ENCODE results near the gene C2CD4D.

- TF ChIP-seq CTCF (conservative IDR thresholded peaks at IDR 0.05 in 1 of 2, IDR thresholded peaks at IDR 0.05 in 1 of 2; ENCODE audit: low read depth in 1 of 2, low read length in 2 of 2) = no peak
- peak; percentile 37 for TF ChIP-seq EZH2 (IDR thresholded peaks at IDR 0.05; ENCODE audit: low read length, missing control alignments)
Measured at GRCh38 chr1:151839082-151839412, 573 bp downstream of the C2CD4D start.
